ENCODE results near the gene NHSL1. TPM values are rescaled to one million over a fixed set of nuclear protein-coding genes. Genes with fewer than 3 reads are reported as not detected.
A peak's percentile ranks its signal among the peaks of the same experiment; 100 is the strongest.

Gene NHSL1
- total RNA-seq, 1 experiment from 2014 or later, result 14.8 TPM

- Histone ChIP-seq H3K4me3 (ENCODE audit: insufficient read depth, low read depth, low read length) (no peak overlapping the region), H3K36me3 (replicated peaks; ENCODE audit: control insufficient read depth, insufficient read depth, low read length) (no peaks in the 10 kb centered on the region), H3K27me3 (ENCODE audit: control insufficient read depth, insufficient read depth, low read length) (no peaks in the 10 kb centered on the region)
- DNase-seq, result peak; percentile 19
Measured at GRCh38 chr6:138512609-138513008, 13.3 kb upstream of the NHSL1 start.

- no peaks in the 10 kb centered on the region for H3K27me3 ChIP-seq (ENCODE audit: control insufficient read depth, insufficient read depth, low read length)
- no peak overlapping the region for H3K4me3 ChIP-seq (ENCODE audit: insufficient read depth, low read depth, low read length)
- DNase-seq, result no peak
- no peaks in the 10 kb centered on the region for H3K36me3 ChIP-seq (replicated peaks; ENCODE audit: control insufficient read depth, insufficient read depth, low read length)
Measured at GRCh38 chr6:138510093-138510492, 10.8 kb upstream of the NHSL1 start.

GRCh38 chr6:138509371-138509770 is 10.1 kb upstream of the NHSL1 start:
- Histone ChIP-seq H3K27me3 (ENCODE audit: control insufficient read depth, insufficient read depth, low read length) (no peaks in the 10 kb centered on the region), H3K4me3 (ENCODE audit: insufficient read depth, low read depth, low read length) (no peak overlapping the region), H3K36me3 (replicated peaks; ENCODE audit: control insufficient read depth, insufficient read depth, low read length) (no peaks in the 10 kb centered on the region)
- no peak for DNase-seq

- H3K4me3 ChIP-seq (ENCODE audit: insufficient read depth, low read depth, low read length), result no peak overlapping the region
- H3K27me3 ChIP-seq (ENCODE audit: control insufficient read depth, insufficient read depth, low read length), result no peaks in the 10 kb centered on the region
- no peak for DNase-seq
- no peaks in the 10 kb centered on the region for H3K36me3 ChIP-seq (replicated peaks; ENCODE audit: control insufficient read depth, insufficient read depth, low read length)
Measured at GRCh38 chr6:138508676-138508988, 9.3 kb upstream of the NHSL1 start.

GRCh38 chr6:138507977-138508675 is 8.8 kb upstream of the NHSL1 start:
- Histone ChIP-seq H3K4me3 (ENCODE audit: insufficient read depth, low read depth, low read length) (no peak overlapping the region), H3K36me3 (replicated peaks; ENCODE audit: control insufficient read depth, insufficient read depth, low read length) (no peaks in the 10 kb centered on the region)
- DNase-seq, result no peak

GRCh38 chr6:138504764-138505689 is 5.7 kb upstream of the NHSL1 start:
- no peak overlapping the region for H3K4me3 ChIP-seq (ENCODE audit: insufficient read depth, low read depth, low read length)
- DNase-seq, result no peak
- H3K27me3 ChIP-seq (ENCODE audit: control insufficient read depth, insufficient read depth, low read length), result no peaks in the 10 kb centered on the region
- no peaks in the 10 kb centered on the region for H3K36me3 ChIP-seq (replicated peaks; ENCODE audit: control insufficient read depth, insufficient read depth, low read length)

More at GRCh38 chr6:138507977-138508675, 8.8 kb upstream of the NHSL1 start:
- H3K27me3 ChIP-seq (ENCODE audit: control insufficient read depth, insufficient read depth, low read length), result no peaks in the 10 kb centered on the region

- Histone ChIP-seq H3K4me3 (ENCODE audit: insufficient read depth, low read depth, low read length) (no peak overlapping the region), H3K27me3 (ENCODE audit: control insufficient read depth, insufficient read depth, low read length) (no peaks in the 10 kb centered on the region), H3K36me3 (replicated peaks; ENCODE audit: control insufficient read depth, insufficient read depth, low read length) (no peaks in the 10 kb centered on the region)
- no peak for DNase-seq
Measured at GRCh38 chr6:138503881-138504680, 4.8 kb upstream of the NHSL1 start.

GRCh38 chr6:138502546-138502945 is 3.3 kb upstream of the NHSL1 start:
- Histone ChIP-seq H3K4me3 (ENCODE audit: insufficient read depth, low read depth, low read length) (no peak overlapping the region), H3K36me3 (replicated peaks; ENCODE audit: control insufficient read depth, insufficient read depth, low read length) (no peaks in the 10 kb centered on the region), H3K27me3 (ENCODE audit: control insufficient read depth, insufficient read depth, low read length) (no peaks in the 10 kb centered on the region)
- DNase-seq, result no peak

- Histone ChIP-seq H3K27me3 (ENCODE audit: control insufficient read depth, insufficient read depth, low read length) (no peaks in the 10 kb centered on the region), H3K36me3 (replicated peaks; ENCODE audit: control insufficient read depth, insufficient read depth, low read length) (no peaks in the 10 kb centered on the region), H3K4me3 (ENCODE audit: insufficient read depth, low read depth, low read length) (no peak overlapping the region)
- no peak for DNase-seq
Measured at GRCh38 chr6:138500867-138501446, 1.7 kb upstream of the NHSL1 start.

GRCh38 chr6:138500045-138500665 is 861 bp upstream of the NHSL1 start:
- Histone ChIP-seq H3K36me3 (replicated peaks; ENCODE audit: control insufficient read depth, insufficient read depth, low read length) (no peaks in the 10 kb centered on the region), H3K27me3 (ENCODE audit: control insufficient read depth, insufficient read depth, low read length) (no peaks in the 10 kb centered on the region), H3K4me3 (ENCODE audit: insufficient read depth, low read depth, low read length) (no peak overlapping the region)
- no peak for DNase-seq

- H3K4me3 ChIP-seq (ENCODE audit: insufficient read depth, low read depth, low read length), result peak overlapping the region; percentile 15; the same call in 1 of the 2 replicates
- H3K36me3 ChIP-seq (replicated peaks; ENCODE audit: control insufficient read depth, insufficient read depth, low read length), result no peaks in the 10 kb centered on the region
- no peaks in the 10 kb centered on the region for H3K27me3 ChIP-seq (ENCODE audit: control insufficient read depth, insufficient read depth, low read length)
- DNase-seq, result no peak
Measured at GRCh38 chr6:138498629-138499302, 528 bp downstream of the NHSL1 start.

- H3K4me3 ChIP-seq (ENCODE audit: insufficient read depth, low read depth, low read length), result no peak overlapping the region
- H3K27me3 ChIP-seq (ENCODE audit: control insufficient read depth, insufficient read depth, low read length), result no peaks in the 10 kb centered on the region
- no peak for DNase-seq
- H3K36me3 ChIP-seq (replicated peaks; ENCODE audit: control insufficient read depth, insufficient read depth, low read length), result no peaks in the 10 kb centered on the region
Measured at GRCh38 chr6:138497286-138497685, 2.0 kb downstream of the NHSL1 start.

GRCh38 chr6:138494312-138494711 is 5.0 kb downstream of the NHSL1 start:
- H3K4me3 ChIP-seq (ENCODE audit: insufficient read depth, low read depth, low read length), result no peak overlapping the region
- no peaks in the 10 kb centered on the region for H3K36me3 ChIP-seq (replicated peaks; ENCODE audit: control insufficient read depth, insufficient read depth, low read length)
- no peaks in the 10 kb centered on the region for H3K27me3 ChIP-seq (ENCODE audit: control insufficient read depth, insufficient read depth, low read length)
- DNase-seq, result no peak
